ENCODE data around the gene PBX1.

PBX1 gene

GRCh38 chr1:164617377-164618201 lies 58.6 kb downstream of the PBX1 start:
- DNase-seq (ENCODE audit: low read depth in 2 of 3, low spot score in 2 of 3), result no peak

DNA sequence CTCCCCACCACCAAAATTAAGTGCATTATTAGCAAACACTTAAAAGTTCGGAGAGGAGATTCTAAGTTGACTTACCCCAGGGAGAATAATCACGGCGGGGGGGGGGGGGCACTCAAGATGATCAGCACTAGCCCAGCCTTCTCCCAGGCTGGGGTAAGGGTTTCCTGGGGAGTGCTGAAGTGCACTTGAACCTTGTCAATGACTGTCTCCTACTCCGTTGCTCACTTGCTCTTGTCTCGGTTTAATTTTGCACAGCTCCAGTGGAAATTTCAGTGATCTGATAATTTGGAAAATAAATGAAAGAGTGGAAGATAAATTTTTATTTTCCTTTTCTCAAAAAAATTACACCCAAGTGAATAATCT lies 59.2 kb downstream of the PBX1 start:
- DNase-seq (ENCODE audit: low read depth in 2 of 3, low spot score in 2 of 3), result no peak

GRCh38 chr1:164619006-164619784 lies 60.2 kb downstream of the PBX1 start:
- DNase-seq (ENCODE audit: low read depth in 2 of 3, low spot score in 2 of 3), result no peak

GRCh38 chr1:164622068-164622845 lies 63.3 kb downstream of the PBX1 start:
- no peak for DNase-seq (ENCODE audit: low read depth in 2 of 3, low spot score in 2 of 3)

DNA sequence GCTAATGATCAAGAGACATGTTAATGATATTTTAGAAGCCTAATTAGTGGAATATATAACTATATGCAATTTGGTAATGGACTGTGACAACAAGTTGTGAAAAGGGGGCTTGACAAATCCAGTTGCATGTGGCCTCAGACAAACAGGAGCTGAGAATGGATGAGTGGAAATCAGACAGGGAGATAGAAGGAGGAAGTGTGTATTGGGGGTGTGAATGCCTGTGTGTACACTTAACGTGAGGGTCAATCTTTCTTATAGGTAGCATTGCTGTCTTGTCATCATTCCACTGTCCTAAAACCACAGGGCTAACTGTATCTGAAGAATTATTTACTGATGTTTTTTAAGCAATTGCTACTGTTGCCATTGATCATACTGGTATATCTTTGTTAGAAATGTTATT lies 64.8 kb downstream of the PBX1 start:
- no peak for DNase-seq (ENCODE audit: low read depth in 2 of 3, low spot score in 2 of 3)

DNA sequence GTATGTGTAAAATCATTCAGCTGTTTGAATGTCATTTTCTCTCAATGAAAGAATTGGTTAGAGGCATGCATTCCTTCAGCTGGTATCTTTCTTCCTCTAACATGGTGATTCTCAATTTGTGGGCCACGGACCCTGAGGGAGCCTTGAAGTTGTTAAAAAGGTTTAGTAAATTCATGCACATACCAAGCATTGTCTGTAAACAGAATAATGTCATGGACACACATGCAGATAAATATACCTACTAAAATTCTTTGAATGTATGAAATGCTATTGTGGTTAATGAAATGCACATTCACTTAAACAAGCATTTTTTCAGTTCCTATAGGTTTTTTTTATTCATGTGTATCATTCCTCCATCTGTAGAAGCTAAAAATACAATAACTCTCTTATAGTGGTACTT lies 65.4 kb downstream of the PBX1 start:
- no peak for DNase-seq (ENCODE audit: low read depth in 2 of 3, low spot score in 2 of 3)

GRCh38 chr1:164625004-164625617 lies 66.1 kb downstream of the PBX1 start:
- no peak for DNase-seq (ENCODE audit: low read depth in 2 of 3, low spot score in 2 of 3)

- DNase-seq (ENCODE audit: low read depth in 2 of 3, low spot score in 2 of 3), result no peak
Observed at GRCh38 chr1:164628772-164629171, 69.8 kb downstream of the PBX1 start.

GRCh38 chr1:164629971-164630370 lies 71.0 kb downstream of the PBX1 start:
- DNase-seq (ENCODE audit: low read depth in 2 of 3, low spot score in 2 of 3), result no peak

GRCh38 chr1:164630626-164631396 lies 71.8 kb downstream of the PBX1 start:
- no peak for DNase-seq (ENCODE audit: low read depth in 2 of 3, low spot score in 2 of 3)

DNA sequence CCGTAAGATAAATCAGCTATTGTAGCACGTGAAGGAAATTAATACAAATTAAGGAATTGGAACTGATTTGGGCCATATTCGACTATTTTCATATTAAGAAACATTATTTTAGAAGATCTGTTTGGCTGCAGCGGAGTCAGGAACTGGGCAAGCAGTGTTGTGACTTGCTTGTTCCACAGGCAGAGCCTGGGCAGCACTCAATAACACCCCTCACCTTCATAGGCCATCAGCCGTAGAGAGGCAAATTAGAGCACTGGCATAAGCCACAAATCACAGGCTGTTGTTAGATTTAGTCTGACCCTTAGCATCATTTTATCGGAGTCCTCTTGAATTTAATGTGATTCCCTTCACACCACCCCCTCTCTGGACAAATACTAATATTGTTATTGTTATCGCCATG lies 72.8 kb downstream of the PBX1 start:
- no peak for DNase-seq (ENCODE audit: low read depth in 2 of 3, low spot score in 2 of 3)

- no peak for DNase-seq (ENCODE audit: low read depth in 2 of 3, low spot score in 2 of 3)
Observed at GRCh38 chr1:164633997-164634396, 75.0 kb downstream of the PBX1 start.

DNA sequence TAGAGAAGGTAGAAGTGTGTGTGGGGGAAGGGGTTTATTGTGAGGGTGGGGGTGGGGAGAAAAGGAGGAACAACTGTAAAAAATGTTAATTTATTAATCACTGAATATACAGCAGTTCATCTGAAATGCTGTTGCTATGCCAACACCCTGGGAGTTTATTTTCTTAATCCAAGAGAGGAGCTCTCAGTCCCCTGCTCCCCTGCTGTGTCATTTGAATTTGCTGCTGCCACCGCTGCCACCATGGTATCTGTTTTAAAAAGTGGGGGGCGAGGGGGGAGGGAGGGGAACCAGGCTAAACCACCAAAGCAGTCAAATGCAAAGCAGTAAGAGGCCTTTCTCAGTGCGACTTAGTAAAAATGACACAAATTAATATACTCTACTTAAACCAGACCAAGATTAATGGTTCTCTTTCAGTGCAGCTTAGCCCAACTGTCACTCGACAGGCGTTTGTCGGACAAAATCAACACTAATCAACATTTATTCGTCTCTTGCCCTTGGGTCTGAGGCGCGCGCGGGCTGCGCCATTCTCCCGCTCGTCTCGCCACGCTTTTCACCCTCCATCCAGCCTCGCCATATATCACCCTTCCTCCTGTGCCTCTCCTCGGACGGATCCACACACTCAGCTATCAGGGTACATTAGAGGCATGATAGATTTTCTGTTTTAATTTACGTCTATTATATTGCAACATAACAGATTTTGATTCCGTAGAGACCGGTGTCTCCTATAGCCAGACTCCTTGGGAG lies 76.2 kb downstream of the PBX1 start:
- no peak for DNase-seq (ENCODE audit: low read depth in 2 of 3, low spot score in 2 of 3)

- DNase-seq (ENCODE audit: low read depth in 2 of 3, low spot score in 2 of 3), result no peak
Observed at GRCh38 chr1:164635803-164636731, 77.1 kb downstream of the PBX1 start.

DNA sequence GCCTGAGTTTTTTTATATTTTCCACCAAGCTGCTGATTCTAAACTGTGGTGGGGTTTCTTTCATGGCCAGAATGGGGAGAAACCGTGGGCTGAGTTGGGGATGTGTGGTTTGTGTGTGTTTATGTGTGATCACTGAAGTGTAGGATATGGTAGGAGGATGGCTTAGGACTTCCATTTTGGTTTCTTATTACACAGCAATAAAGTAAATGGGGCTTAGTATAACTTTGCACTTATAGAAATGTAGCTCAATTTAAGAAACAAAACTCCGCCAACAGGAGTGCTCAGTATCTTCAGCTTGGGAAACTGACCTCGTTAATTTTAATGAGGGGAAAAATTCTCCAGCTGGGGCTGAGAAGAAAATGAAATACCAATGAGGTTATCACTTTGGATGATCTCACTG lies 77.8 kb downstream of the PBX1 start:
- DNase-seq (ENCODE audit: low read depth in 2 of 3, low spot score in 2 of 3), result no peak

- DNase-seq (ENCODE audit: low read depth in 2 of 3, low spot score in 2 of 3), result no peak
Observed at GRCh38 chr1:164637461-164638375, 78.7 kb downstream of the PBX1 start.

- no peak for DNase-seq (ENCODE audit: low read depth in 2 of 3, low spot score in 2 of 3)
Observed at GRCh38 chr1:164638492-164639202, 79.7 kb downstream of the PBX1 start.
